Sigmoid colon (tissue), 4 donors: ENCODE data around the gene COG5.

Experiments used
- EP300 ChIP-seq, 4 donors: sonication (generic); formaldehyde crosslinking; IDR thresholded peaks; one replicate each; pipeline ENCODE4 v1.6.1; 2017; ENCODE audit warnings: antibody characterized with exemption in 4 of 4
- POLR2A ChIP-seq, 2 donors: fragments of 450-650 bp; IDR thresholded peaks; one replicate each; pipeline ENCODE4 v1.6.1; 2016; ENCODE audit warnings: antibody characterized with exemption in 2 of 2, mild to moderate bottlenecking in 2 of 2, moderate library complexity in 2 of 2
- POLR2AphosphoS5 ChIP-seq, 4 donors: sonication (generic); formaldehyde crosslinking; IDR thresholded peaks; one replicate each; pipeline ENCODE4 v1.6.1; 2017; ENCODE audit warnings: antibody characterized with exemption in 4 of 4
- TF ChIP-seq, protein P1 (sequence below), 4 experiments: fragments of 450-650 bp in 3 of 4; fragments of 200-600 bp in 1 of 4; IDR thresholded peaks; one replicate each; pipeline ENCODE4 v1.5.1; 2016 to 2019; ENCODE audit warnings: antibody characterized with exemption in 4 of 4, mild to moderate bottlenecking in 3 of 4, moderate library complexity in 2 of 4

DNA sequence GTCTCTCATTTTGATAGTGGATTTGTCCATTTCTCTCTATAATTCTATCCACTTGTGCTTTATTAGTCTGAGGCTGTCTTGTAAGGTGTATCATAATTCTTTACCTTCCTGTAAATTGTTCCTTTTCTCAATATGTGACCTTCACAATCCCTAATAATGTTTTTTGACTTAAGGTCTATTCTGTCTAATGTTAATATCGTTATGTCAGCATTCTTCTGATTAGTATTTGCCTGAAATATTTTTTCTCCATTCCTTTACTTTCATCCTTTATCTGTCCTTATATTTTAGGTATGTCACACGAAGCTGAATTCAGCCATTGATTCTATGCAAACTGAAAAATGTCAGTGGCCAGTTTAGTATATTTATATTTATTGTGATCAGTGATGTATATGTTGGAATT lies 295.1 kb downstream of the COG5 start:
- TF ChIP-seq, protein P1, sequence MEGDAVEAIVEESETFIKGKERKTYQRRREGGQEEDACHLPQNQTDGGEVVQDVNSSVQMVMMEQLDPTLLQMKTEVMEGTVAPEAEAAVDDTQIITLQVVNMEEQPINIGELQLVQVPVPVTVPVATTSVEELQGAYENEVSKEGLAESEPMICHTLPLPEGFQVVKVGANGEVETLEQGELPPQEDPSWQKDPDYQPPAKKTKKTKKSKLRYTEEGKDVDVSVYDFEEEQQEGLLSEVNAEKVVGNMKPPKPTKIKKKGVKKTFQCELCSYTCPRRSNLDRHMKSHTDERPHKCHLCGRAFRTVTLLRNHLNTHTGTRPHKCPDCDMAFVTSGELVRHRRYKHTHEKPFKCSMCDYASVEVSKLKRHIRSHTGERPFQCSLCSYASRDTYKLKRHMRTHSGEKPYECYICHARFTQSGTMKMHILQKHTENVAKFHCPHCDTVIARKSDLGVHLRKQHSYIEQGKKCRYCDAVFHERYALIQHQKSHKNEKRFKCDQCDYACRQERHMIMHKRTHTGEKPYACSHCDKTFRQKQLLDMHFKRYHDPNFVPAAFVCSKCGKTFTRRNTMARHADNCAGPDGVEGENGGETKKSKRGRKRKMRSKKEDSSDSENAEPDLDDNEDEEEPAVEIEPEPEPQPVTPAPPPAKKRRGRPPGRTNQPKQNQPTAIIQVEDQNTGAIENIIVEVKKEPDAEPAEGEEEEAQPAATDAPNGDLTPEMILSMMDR (IDR thresholded peaks at IDR 0.05), result no peak
- TF ChIP-seq POLR2A (IDR thresholded peaks at IDR 0.05) (no peak), POLR2AphosphoS5 (IDR thresholded peaks at IDR 0.05) (no peak), EP300 (IDR thresholded peaks at IDR 0.05) (no peak)
